ENCODE measurements around the gene EPN3.

DNA sequence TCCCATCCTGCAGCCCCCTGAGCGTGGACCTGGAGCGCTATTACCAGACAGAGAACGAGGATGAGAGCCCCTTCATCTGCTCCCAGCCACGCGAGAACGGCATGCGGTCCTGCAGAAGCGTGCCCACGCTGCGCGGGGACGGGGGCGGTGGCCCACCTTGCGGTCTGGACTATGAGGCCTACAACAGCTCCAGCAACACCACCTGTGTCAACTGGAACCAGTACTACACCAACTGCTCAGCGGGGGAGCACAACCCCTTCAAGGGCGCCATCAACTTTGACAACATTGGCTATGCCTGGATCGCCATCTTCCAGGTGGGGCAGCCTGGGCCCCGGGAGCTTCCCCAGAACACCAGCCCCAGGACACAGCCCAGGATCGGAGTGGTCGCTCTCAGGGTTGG lies 40.0 kb downstream of the EPN3 start:
- TF ChIP-seq, protein P1, sequence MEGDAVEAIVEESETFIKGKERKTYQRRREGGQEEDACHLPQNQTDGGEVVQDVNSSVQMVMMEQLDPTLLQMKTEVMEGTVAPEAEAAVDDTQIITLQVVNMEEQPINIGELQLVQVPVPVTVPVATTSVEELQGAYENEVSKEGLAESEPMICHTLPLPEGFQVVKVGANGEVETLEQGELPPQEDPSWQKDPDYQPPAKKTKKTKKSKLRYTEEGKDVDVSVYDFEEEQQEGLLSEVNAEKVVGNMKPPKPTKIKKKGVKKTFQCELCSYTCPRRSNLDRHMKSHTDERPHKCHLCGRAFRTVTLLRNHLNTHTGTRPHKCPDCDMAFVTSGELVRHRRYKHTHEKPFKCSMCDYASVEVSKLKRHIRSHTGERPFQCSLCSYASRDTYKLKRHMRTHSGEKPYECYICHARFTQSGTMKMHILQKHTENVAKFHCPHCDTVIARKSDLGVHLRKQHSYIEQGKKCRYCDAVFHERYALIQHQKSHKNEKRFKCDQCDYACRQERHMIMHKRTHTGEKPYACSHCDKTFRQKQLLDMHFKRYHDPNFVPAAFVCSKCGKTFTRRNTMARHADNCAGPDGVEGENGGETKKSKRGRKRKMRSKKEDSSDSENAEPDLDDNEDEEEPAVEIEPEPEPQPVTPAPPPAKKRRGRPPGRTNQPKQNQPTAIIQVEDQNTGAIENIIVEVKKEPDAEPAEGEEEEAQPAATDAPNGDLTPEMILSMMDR (IDR thresholded peaks at IDR 0.05): no peak
- no peak for TF ChIP-seq EZH2 (IDR thresholded peaks at IDR 0.05; ENCODE audit: borderline replicate concordance, insufficient read depth, low read depth, low read length, poor library complexity, severe bottlenecking)

All from B cell (primary cell).